Tongue (tissue), 2 donors: ENCODE results near the gene PFN1. TPM values are rescaled to one million over a fixed set of nuclear protein-coding genes. Genes with fewer than 3 reads are reported as not detected.
"Not testable (repeated sequence)": the region's sequence is repeated elsewhere in the genome, so short reads cannot be mapped to it uniquely, and the experiment has no call there.

Experiments used
- DNase-seq: peaks from one replicate; pipeline ENCODE4 v3.0.0-alpha.2; 2015
- total RNA-seq: library from RNA; depleted of rRNA; stranded (reverse); fragments of >200 nt; gene quantifications from one replicate; pipeline ENCODE4 v1.2.3, GENCODE V29; 2014

The PFN1 gene
- total RNA-seq, 1 donor from 2014 or later = 168 TPM

- DNase-seq = no peak
Observed at GRCh38 chr17:4921320-4921719, 27.0 kb downstream of the PFN1 start.

- DNase-seq = no peak
Observed at GRCh38 chr17:4920351-4921048, 27.8 kb downstream of the PFN1 start.

- no peak for DNase-seq
Observed at GRCh38 chr17:4919511-4920047, 28.8 kb downstream of the PFN1 start.

GRCh38 chr17:4914551-4914950 is 33.8 kb downstream of the PFN1 start:
- not testable (repeated sequence) for DNase-seq

GRCh38 chr17:4913994-4914393 is 34.3 kb downstream of the PFN1 start:
- no peak for DNase-seq

- DNase-seq = peak; percentile 96
Observed at GRCh38 chr17:4908711-4909496, 39.4 kb downstream of the PFN1 start.

GRCh38 chr17:4908301-4908700 is 40.0 kb downstream of the PFN1 start:
- DNase-seq = peak; percentile 40

GRCh38 chr17:4906642-4907041 is 41.7 kb downstream of the PFN1 start:
- DNase-seq = not testable (repeated sequence)

GRCh38 chr17:4903051-4903818 is 45.1 kb downstream of the PFN1 start, which contains the start of gene CHRNE:
TSS of gene CHRNE (minus strand) at chr17:4903098. CDS start at chr17:4903063, 35 bp downstream.
- peak; percentile 90 for DNase-seq

GRCh38 chr17:4902540-4902939 is 45.8 kb downstream of the PFN1 start:
- no peak for DNase-seq

- DNase-seq = peak; percentile 52
Observed at GRCh38 chr17:4901648-4902344, 46.5 kb downstream of the PFN1 start.

GRCh38 chr17:4901108-4901647 is 47.2 kb downstream of the PFN1 start:
- no peak for DNase-seq

GRCh38 chr17:4900231-4901107 is 47.9 kb downstream of the PFN1 start:
- peak; percentile 50 for DNase-seq

GRCh38 chr17:4899341-4900230 is 48.7 kb downstream of the PFN1 start, which contains the start of gene C17orf107:
TSS of gene C17orf107 (plus strand) at chr17:4899536. CDS start at chr17:4899763, 227 bp downstream.
- peak; percentile 82 for DNase-seq

GRCh38 chr17:4898927-4899326 is 49.4 kb downstream of the PFN1 start:
- DNase-seq = no peak

GRCh38 chr17:4898351-4898750 is 50.0 kb downstream of the PFN1 start:
- no peak for DNase-seq

- DNase-seq = no peak
Observed at GRCh38 chr17:4897785-4898184, 50.5 kb downstream of the PFN1 start.

GRCh38 chr17:4897198-4897687 is 51.1 kb downstream of the PFN1 start:
- no peak for DNase-seq
